GM23248 (cell line): ENCODE data around the gene ATG3. TPM values are rescaled to one million over a fixed set of nuclear protein-coding genes. Genes with fewer than 3 reads are reported as not detected.

Experiments
- DNase-seq: peaks from one replicate; pipeline ENCODE4 v3.0.0-alpha.2; 2015
- H2AFZ ChIP-seq: fragments of 200-600 bp; sonication (generic); 2 replicates; pipeline ENCODE4 v1.6.1; 2016; ENCODE audit warnings: antibody characterized with exemption
- H3F3A ChIP-seq: fragments of 200-600 bp; sonication (generic); 2 replicates; pipeline ENCODE4 v1.6.1; 2016; ENCODE audit warnings: mild to moderate bottlenecking, antibody characterized with exemption, mixed run types; ENCODE audit not compliant: insufficient read depth
- H3K27ac ChIP-seq: fragments of 200-600 bp; sonication (generic); 2 replicates; pipeline ENCODE4 v1.5.1; 2016; ENCODE audit warnings: mild to moderate bottlenecking
- H3K27me3 ChIP-seq: fragments of 200-600 bp; sonication (generic); replicated peaks from 2 replicates; pipeline ENCODE4 v1.6.1; 2016; ENCODE audit warnings: mild to moderate bottlenecking; ENCODE audit not compliant: insufficient read depth
- H3K36me3 ChIP-seq: fragments of 200-600 bp; sonication (generic); 2 replicates; pipeline ENCODE4 v1.6.1; 2016; ENCODE audit warnings: low read depth, mild to moderate bottlenecking
- H3K4me1 ChIP-seq: fragments of 200-600 bp; sonication (generic); 2 replicates; pipeline ENCODE4 v1.6.1; 2016; ENCODE audit warnings: mild to moderate bottlenecking; ENCODE audit not compliant: insufficient read depth
- H3K4me2 ChIP-seq: fragments of 200-600 bp; sonication (generic); one replicate; pipeline ENCODE4 v1.6.1; 2016; ENCODE audit warnings: mild to moderate bottlenecking; ENCODE audit not compliant: unreplicated experiment
- H3K4me3 ChIP-seq: fragments of 200-600 bp; sonication (generic); 2 replicates; pipeline ENCODE4 v1.5.1; 2016; ENCODE audit warnings: mild to moderate bottlenecking
- H3K79me2 ChIP-seq: fragments of 200-600 bp; sonication (generic); 2 replicates; pipeline ENCODE4 v1.6.1; 2016; ENCODE audit warnings: mild to moderate bottlenecking; ENCODE audit not compliant: insufficient read depth
- H3K9ac ChIP-seq: fragments of 200-600 bp; sonication (generic); 2 replicates; pipeline ENCODE4 v1.6.1; 2016; ENCODE audit warnings: mild to moderate bottlenecking
- H3K9me2 ChIP-seq: fragments of 200-600 bp; sonication (generic); 2 replicates; pipeline ENCODE4 v1.6.1; 2016; ENCODE audit warnings: mixed run types, mild to moderate bottlenecking, moderate library complexity; ENCODE audit not compliant: insufficient read depth
- H3K9me3 ChIP-seq: fragments of 200-600 bp; sonication (generic); one replicate; pipeline ENCODE4 v1.6.1; 2017; ENCODE audit warnings: low read depth
- H4K20me1 ChIP-seq: fragments of 200-600 bp; sonication (generic); 2 replicates; pipeline ENCODE4 v1.6.0; 2016; ENCODE audit not compliant: insufficient read depth
- EZH2 ChIP-seq: fragments of 200-600 bp; sonication (generic); IDR thresholded peaks from 2 replicates; pipeline ENCODE4 v1.6.1; 2018; ENCODE audit warnings: antibody characterized with exemption, mild to moderate bottlenecking; ENCODE audit not compliant: insufficient read depth, poor library complexity, severe bottlenecking
- EZH2phosphoT487 ChIP-seq: fragments of 200-600 bp; sonication (generic); IDR thresholded peaks from 2 replicates; pipeline ENCODE4 v1.6.1; 2018; ENCODE audit warnings: antibody characterized with exemption, moderate library complexity, mild to moderate bottlenecking, low read depth; ENCODE audit not compliant: insufficient read depth
- WGBS, 2 experiments: methylation state at CpG; one replicate each; pipeline ENCODE4 v1.1.6; 2015 to 2017; ENCODE audit warnings: low lambda C conversion rate in 2 of 2, low coverage in 1 of 2; ENCODE audit errors: missing lambda C conversion rate in 2 of 2; 5-methylcytosine and 5-hydroxymethylcytosine counted together
- in situ Hi-C: fragments of 300-500 bp; cut with MboI; formaldehyde crosslinking; loops from 2 replicates; pipeline ENCODE4 v1.15.0; 2020
- polyA plus RNA-seq: library from polyadenylated mRNA; unstranded; fragments of >200 nt; fragmentation: Nextera tagmentation; extraction: Ambion mirVana; gene quantifications from 2 replicates; pipeline ENCODE4 v1.2.1, GENCODE V29; 2016
- total RNA-seq: library from RNA; depleted of rRNA; stranded (reverse); fragments of >200 nt; shearing (Covaris generic); gene quantifications from 2 replicates; pipeline ENCODE4 v1.2.3, GENCODE V29; 2014

Gene ATG3
- total and polyA plus RNA-seq, 2 experiments from 2014 or later, result 44.0 to 70.6 TPM

DNA sequence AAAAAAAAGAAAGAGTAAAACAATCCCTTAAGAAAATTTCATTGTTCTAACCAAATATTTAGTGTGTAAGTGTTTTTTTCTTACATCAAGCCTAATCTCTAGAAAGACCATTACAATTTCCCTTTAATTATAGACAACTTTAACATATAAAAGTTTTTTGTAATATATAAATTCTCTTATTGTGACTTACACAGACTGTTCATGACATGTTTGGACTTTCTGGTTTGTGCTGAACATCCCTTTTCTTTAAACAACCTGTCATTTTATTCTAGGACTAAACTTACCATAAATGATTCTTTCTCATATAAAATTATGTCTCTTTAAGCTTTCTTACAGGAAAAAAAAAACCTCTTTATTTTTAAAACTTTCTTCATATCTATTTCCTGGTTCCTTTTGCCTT, 49.4 kb downstream of the ATG3 start:
- H3K4me2 ChIP-seq, result no peak overlapping the region
- H2AFZ ChIP-seq, result no peak overlapping the region
- H3K9me3 ChIP-seq, result no peaks in the 10 kb centered on the region
- DNase-seq, result no peak
- H3K9ac ChIP-seq, result no peak overlapping the region
- TF ChIP-seq EZH2phosphoT487 (no peak), EZH2 (no peak)
- no peak overlapping the region for H3K4me3 ChIP-seq
- no peaks in the 10 kb centered on the region for H3K4me1 ChIP-seq
- in situ Hi-C loops, result loop anchor here (10.0 to 25.0 kb wide), 2 partner anchors 178 to 375 kb away; partner anchors contain the start of genes CD200 and GCSAM
- no peak overlapping the region for H3K27ac ChIP-seq
- H3K36me3 ChIP-seq, result no peaks in the 10 kb centered on the region
- H4K20me1 ChIP-seq, result no peaks in the 10 kb centered on the region
- no peaks in the 10 kb centered on the region for H3F3A ChIP-seq
- no peaks in the 10 kb centered on the region for H3K27me3 ChIP-seq
- no peaks in the 10 kb centered on the region for H3K9me2 ChIP-seq
- H3K79me2 ChIP-seq, result no peaks in the 10 kb centered on the region

DNA sequence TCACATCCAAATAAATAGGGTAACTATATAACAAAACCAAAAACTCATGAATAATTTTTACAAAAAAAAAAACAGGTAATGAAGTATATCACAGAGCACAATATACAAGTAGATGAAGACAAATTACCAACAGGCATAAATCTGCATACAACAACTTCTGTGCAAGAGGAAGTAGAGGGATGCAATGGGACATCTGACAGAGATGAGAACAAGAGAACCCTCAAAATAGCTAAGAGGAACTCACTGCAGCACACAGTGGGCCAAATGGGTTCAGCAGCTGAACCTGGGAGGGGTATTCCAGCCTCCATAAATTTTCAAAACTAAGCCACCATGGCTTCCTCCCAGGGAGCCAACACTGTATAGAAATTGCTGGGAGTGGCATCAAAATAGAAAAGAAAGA, 52.9 kb downstream of the ATG3 start:
- Histone ChIP-seq H3K36me3 (no peaks in the 10 kb centered on the region), H3K4me1 (no peaks in the 10 kb centered on the region), H4K20me1 (no peaks in the 10 kb centered on the region), H3K9me3 (no peaks in the 10 kb centered on the region), H3F3A (no peaks in the 10 kb centered on the region), H3K27ac (no peak overlapping the region), H3K4me3 (no peak overlapping the region), H3K4me2 (no peak overlapping the region), H3K9me2 (no peaks in the 10 kb centered on the region), H3K9ac (no peak overlapping the region), H3K79me2 (no peaks in the 10 kb centered on the region), H3K27me3 (no peaks in the 10 kb centered on the region), H2AFZ (no peak overlapping the region)
- no peak for DNase-seq
- in situ Hi-C loops, result loop anchor here (25.0 kb wide), 1 partner anchor 372 kb away; the partner anchor contains the start of gene GCSAM
- no peak for TF ChIP-seq EZH2phosphoT487
- TF ChIP-seq EZH2, result no peak

- TF ChIP-seq EZH2phosphoT487 (no peak), EZH2 (no peak)
- Histone ChIP-seq H3K27ac (no peak overlapping the region), H3K4me3 (no peak overlapping the region), H2AFZ (no peak overlapping the region), H3K4me1 (no peaks in the 10 kb centered on the region), H3F3A (no peaks in the 10 kb centered on the region), H3K9me3 (no peaks in the 10 kb centered on the region), H4K20me1 (no peaks in the 10 kb centered on the region), H3K79me2 (no peaks in the 10 kb centered on the region), H3K36me3 (no peaks in the 10 kb centered on the region), H3K9me2 (no peaks in the 10 kb centered on the region), H3K9ac (no peak overlapping the region), H3K27me3 (no peaks in the 10 kb centered on the region), H3K4me2 (no peak overlapping the region)
- in situ Hi-C loops, result loop anchor here (25.0 kb wide), 1 partner anchor 371 kb away; the partner anchor contains the start of gene GCSAM
- 59 to 63% methylated on average over 2 of the region's 2 CpGs for WGBS, 2 experiments
- DNase-seq, result no peak
Measured at GRCh38 chr3:112508261-112508660, 53.5 kb downstream of the ATG3 start.

GRCh38 chr3:112505907-112506306, 55.9 kb downstream of the ATG3 start:
- TF ChIP-seq EZH2 (no peak), EZH2phosphoT487 (no peak)
- in situ Hi-C loops, result loop anchor here (25.0 kb wide), 1 partner anchor 369 kb away; the partner anchor contains the start of gene GCSAM
- no peak overlapping the region for H3K9ac ChIP-seq
- no peaks in the 10 kb centered on the region for H3K36me3 ChIP-seq
- H3K4me1 ChIP-seq, result no peaks in the 10 kb centered on the region
- H3K27me3 ChIP-seq, result no peaks in the 10 kb centered on the region
- H3K4me3 ChIP-seq, result no peak overlapping the region
- WGBS, 2 experiments, result 0 to 1% methylated on average over 2 of the region's 2 CpGs
- no peaks in the 10 kb centered on the region for H3K79me2 ChIP-seq
- H3K9me2 ChIP-seq, result no peaks in the 10 kb centered on the region
- no peaks in the 10 kb centered on the region for H4K20me1 ChIP-seq
- H3K9me3 ChIP-seq, result no peaks in the 10 kb centered on the region
- H3F3A ChIP-seq, result no peaks in the 10 kb centered on the region
- H2AFZ ChIP-seq, result no peak overlapping the region
- no peak overlapping the region for H3K27ac ChIP-seq
- no peak overlapping the region for H3K4me2 ChIP-seq
- DNase-seq, result no peak

DNA sequence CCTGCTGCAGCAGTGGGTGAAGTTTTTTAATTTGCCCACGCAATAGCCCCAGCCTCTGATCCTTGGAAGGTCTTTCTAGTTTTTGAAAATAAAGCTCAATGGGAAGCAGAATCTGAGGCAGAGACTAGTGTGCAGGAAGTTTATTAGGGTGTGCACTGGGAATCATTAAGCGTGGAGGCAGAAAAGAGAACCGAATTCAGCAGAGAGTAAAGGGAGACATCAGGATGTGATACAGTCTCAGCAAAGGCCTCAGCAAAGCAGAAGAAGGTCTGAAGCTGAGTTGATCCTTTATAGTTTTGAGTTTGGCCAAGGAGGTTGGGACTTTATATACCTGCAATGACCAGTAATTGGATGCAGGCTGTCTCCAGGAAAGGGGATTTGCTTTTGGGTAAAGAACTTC, 57.6 kb downstream of the ATG3 start:
- Histone ChIP-seq H3K9me3 (no peaks in the 10 kb centered on the region), H3K9me2 (no peaks in the 10 kb centered on the region), H3K9ac (no peak overlapping the region), H3K27ac (no peak overlapping the region), H3K4me2 (no peak overlapping the region), H2AFZ (no peak overlapping the region), H3K27me3 (no peaks in the 10 kb centered on the region), H3K79me2 (no peaks in the 10 kb centered on the region), H4K20me1 (no peaks in the 10 kb centered on the region), H3F3A (no peaks in the 10 kb centered on the region), H3K4me1 (no peaks in the 10 kb centered on the region), H3K4me3 (no peak overlapping the region), H3K36me3 (no peaks in the 10 kb centered on the region)
- in situ Hi-C loops, result loop anchor here (25.0 kb wide), 1 partner anchor 367 kb away; the partner anchor contains the start of gene GCSAM
- TF ChIP-seq EZH2, result no peak
- TF ChIP-seq EZH2phosphoT487, result no peak
- WGBS, 2 experiments, result 54 to 65% methylated on average over 3 of the region's 3 CpGs
- no peak for DNase-seq
